AG20443 (cell line): ENCODE results near the gene TSN.
"Not testable (repeated sequence)": the region's sequence is repeated elsewhere in the genome, so short reads cannot be mapped to it uniquely, and the experiment has no call there.

Source experiments
- DNase-seq: peaks from one replicate; pipeline ENCODE4 v3.0.0; 2012; ENCODE audit warnings: low spot score, mixed read lengths

TSN gene

DNA sequence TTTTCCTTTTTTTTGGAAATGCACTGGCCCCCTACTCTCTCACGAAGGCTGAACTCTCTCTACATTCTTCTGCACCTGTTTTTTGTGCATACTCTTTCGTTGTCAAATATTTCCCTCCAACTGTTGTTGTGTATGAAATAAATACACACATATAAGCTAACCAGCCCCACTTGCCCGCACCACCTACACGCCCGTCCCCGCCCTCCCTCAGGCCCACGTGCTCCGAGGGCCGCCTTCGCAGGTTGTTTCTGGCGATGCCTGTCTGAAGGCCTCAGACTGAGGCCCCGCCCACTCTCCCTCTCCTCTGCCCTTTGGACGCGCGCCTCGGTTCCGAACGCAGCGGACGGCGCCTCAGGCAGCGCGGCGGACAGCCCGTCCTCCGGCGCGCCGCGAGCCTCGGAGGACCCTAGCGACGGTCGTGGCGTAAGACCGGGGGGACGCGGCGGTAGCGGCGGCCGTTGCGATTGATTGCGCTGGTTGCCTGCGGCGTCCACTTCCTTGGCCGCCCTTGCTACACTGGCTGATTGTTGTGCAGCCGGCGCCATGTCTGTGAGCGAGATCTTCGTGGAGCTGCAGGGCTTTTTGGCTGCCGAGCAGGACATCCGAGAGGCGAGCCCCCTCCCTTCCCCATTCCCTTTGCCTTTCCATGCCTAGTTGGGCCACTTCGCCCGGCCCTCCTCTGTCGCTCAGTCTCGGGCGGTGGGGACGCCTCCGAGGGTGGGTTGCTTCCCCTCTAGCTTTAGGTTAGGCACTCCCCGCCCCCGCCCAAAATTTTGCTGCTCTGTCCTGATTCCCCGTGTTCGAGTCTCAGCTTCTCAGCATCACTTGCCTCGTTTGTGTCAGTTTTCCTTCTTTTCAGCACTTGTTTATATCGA lies at the start of gene TSN:
Gene TSN (plus strand): TSS at position 415 of the 875 bp plus-strand sequence. CDS start 129 bp downstream, at position 544.
- DNase-seq, result peak; percentile 98

DNA sequence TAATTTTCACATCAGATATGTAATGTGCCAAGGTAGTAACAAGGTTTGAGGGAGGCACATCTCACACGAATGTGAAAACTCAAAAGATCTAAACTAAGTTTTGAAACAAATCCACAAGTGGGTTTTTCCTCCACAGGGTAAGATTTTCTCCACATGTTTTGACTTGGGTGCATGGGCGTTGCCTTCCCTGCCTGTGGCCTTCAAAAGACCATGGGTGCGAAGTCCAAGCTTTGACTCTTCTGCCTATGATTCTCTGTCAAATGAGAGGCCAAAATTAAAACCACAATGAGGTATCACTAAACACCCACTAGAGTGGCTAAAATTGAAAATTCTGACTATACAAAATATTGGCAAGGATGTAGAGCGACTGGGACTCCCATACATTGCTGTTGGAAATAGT lies 49.5 kb upstream of the TSN start:
- DNase-seq, result no peak

DNA sequence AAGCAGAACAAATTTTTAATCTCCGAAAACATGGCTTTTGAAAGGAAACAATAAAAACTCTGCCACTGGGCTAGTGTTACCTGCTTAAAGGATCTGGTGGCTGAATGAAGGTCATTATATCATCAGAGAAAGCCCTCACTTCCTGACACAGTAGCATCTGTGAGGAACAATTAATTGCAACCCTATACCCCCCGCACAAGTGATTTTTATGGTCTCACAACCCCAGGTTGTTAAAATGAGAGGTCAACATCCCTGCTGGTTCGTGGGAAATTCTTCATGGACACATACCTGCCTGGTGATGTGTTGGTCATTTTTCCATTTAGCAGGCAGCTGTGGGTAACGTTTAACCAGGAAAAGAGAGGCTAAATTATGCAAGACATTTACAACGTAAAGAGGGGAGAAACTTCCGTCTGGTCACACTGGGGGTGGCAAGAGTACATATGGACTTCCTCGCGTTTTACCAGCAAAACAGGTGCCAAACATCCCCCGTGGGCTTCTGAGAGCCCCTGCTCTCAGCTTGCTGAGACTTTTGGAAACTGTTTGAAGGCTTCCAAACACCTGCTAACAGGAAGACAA lies 48.0 kb upstream of the TSN start:
- no peak for DNase-seq

DNA sequence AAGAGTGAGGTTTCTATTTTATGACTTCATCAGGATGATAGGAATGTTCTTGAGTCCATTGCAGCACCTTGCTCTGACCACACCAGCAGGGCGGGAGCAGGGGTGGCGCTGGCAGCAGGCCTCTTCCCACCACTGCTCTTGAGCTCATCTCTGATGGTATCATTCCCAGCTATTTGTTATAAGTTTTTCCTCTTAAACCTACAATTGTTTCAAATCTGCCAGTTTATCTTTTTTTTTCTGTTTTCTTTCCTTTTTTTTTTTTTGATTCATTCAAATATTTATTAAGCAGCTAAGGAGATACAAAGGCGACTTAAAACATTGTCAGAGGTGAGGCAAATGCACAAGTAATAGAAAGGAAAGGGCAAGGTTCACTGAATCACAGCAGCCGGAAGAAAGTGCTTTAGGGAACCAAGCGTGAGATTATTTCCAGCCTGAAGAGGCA lies 47.5 kb upstream of the TSN start:
- no peak for DNase-seq

DNA sequence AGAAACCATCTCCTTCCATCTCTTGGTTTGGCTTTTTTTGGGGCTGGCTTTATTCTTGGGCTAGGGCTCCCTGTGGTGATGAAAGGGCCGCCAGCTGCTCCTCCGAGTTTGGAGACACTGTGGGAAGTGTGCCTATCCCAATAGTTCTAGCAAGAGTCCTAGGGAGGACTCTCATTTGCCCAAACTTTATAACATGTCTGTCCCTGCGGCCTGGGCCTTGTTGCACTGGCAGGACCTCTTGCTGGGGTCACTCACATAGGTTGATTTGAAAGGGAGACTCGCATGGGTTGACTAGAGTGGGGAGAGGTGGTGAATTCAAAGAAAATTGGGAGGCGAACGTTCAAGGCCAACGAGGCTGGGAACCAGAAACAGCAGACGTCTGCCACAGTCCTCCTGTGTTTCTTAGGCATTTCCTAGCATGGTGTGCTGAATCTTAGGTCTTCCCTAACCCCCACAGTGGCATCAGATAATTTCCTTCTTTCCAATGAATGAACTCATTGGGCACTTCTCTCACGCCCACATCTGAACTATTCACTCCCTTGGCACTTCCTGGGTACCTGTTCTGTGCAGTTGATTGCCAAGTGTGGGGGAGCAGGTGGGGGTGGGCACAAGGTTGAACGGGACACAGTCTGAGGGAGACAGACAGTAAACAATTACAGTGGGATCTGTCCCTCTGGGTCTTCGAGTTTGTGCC lies 45.5 kb upstream of the TSN start:
- no peak for DNase-seq

DNA sequence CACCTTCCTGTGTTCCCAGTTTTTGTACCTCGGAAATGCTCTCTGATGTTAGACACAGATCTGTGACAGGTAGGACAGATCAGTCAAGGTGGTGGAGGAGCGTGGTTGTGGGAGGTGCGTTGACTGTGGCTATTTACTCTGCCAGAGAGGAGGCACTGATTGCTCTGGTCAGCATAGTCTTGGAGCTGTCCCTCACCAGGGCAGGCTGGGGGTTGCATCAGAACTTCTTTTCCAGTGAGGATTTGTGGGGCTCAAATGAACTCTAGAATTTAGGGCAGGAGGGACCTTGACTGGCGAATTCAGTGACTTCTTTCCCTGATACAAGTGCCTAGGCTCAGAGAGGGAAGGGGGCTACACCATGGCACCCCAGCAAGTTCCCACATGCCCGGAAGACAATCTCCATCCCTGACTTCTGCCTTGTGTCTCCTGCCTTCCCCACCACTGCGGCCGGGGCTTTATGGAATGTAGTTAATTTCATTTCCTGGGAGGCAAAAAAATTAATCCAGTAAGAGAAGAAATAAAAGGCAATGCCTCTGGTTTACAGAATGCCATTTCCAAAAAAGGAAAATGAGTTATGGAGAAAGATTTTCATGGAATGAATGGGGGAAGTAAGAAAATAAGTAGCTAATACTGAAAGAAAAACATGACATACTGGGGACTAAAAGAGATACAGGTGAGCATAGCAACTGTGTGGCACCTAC lies 44.8 kb upstream of the TSN start:
- no peak for DNase-seq

DNA sequence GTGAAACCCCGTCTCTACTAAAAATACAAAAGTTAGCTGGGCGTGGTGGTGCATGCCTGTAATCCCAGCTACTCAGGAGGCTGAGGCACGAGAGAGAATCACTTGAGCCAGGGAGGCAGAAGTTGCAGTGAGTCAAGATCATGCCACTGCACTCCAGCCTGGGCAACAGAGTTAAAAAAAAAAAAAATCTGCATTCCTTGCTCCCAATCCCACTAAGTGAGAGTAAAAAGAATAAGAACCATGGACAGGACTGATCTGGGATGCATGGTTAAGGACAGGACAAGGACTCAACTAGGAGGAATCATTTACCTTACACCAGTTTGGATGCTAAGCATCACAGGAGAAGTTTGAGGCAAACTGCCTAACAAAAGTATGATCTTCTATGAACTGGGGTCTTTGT lies 44.0 kb upstream of the TSN start:
- DNase-seq, result not testable (repeated sequence)

DNA sequence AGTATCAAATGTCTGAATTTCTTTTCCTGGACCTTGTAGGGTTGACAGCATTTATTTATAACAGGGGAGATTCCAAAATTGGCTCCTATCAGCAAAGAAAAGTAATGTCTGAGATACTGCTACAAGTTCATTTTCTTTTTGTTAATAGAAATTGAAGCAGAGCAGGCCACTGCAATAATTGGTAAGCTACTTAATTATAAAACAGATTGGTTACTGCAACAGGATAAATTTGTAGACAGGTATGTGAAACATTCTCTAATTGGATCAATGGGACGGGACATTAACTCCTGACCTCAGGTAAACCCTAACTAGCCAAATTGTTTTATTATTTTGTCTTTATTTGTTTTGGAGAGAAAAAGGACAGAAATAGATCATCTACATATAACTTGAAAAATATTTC lies 39.3 kb upstream of the TSN start:
- no peak for DNase-seq

DNA sequence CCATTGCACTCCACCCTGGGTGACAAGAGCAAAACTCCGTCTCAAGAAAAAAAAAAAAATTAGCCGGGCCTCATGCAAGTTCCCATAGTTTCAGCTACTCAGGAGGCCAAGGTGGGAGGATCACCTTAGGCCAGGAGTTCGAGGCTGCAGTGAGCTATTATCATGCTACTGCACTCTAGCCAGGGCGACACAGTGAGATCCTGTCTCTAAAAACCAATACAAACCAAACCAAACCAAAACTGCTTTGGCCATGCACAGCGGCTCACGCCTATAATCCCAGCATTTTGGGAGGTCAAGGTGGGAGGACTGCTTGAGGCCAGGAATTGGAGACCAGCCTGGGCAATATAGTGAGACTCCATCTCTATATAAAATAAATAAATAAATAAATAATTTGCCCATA lies 37.9 kb upstream of the TSN start:
- no peak for DNase-seq

DNA sequence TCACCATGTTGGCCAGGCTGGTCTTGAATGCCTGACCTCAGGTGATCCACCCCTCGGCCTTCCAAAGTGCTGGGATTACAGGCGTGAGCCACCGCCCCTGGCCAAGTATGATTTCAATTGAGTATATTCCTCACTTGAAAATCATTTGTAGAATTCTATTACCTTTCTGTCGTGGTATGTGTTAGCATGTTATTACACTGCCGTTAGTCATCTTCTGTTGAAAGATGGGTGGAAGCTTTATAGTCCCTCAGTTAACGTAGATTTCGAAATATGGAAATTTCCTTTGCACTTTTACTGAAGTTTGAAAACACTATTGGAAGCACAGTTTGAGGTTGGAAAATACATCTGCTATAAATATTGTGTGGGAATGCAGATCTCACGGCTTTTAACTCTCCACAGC lies 33.5 kb upstream of the TSN start:
- DNase-seq, result peak; percentile 68

DNA sequence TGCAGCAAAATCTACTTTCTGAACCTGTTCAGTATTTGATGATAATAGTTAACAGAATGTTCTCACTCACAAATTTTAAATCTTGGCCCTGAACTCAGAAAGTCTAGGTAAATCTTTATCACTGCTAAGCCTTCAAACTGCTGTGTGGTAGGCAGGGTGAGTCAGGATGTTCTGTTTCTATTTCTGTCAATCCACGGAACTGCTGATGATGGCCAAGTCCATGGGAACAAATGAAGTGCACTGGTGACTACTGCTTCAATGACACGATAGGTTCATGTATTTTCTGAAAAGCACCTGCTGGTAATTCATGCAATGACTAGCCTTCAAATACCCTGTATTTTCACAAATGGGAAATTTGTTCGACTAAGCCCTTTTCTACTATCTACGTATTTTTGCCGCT lies 33.0 kb upstream of the TSN start:
- peak; percentile 64 for DNase-seq

DNA sequence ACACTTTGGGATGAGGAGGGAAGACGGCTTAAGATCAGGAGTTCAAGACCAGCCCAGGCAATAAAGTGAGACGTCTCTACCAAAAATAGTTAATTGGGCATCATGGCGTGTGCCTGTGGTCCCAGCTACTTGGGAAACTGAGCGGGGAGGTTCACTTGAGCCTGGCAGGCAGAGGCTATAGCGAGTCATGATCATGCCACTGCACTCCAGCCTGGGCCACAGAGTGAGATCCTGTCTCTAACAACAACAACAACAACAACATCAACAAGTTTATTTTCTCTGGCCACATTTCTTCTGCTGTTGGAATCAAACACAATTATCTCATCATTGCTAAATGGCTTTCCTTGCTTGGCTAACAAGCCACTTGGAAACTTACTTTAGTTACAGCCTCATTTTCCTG lies 32.1 kb upstream of the TSN start:
- DNase-seq, result no peak

DNA sequence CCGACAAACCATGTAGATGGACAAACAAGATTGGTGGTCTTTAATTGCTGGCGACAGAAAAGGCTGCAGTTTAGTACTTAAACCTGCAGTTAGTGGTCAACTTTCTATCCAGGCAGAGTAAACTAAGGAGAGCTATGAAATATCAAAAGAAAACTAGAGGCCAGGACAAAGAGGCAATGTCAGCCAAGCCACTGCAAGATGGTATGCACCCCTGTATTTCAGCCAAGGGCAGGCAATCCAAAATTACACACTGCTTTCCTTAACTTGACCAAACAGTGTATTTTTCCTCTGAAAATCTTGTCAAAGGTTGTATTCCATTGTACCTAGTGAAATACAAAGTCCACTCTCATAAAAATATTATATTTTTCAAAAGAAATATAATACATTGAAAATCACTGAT lies 28.1 kb upstream of the TSN start:
- no peak for DNase-seq

DNA sequence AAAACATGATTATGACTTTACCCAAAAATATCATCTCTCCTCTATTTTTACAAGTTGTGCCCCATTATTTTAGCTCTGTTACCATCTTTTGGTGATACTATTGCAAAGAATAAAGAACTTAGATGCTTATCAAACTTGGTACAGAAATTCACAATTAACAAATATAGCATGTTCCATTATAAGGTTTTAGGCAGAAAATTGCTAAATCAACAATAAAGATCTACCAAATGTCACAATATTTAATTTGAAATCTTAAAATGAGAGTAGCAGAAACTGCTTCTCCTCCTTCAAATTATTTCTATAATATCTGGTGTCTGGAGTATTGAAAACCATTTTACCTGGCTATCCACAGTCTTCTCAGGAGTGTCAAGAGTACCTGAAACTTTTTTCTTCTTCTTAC lies 27.5 kb upstream of the TSN start:
- DNase-seq, result no peak

DNA sequence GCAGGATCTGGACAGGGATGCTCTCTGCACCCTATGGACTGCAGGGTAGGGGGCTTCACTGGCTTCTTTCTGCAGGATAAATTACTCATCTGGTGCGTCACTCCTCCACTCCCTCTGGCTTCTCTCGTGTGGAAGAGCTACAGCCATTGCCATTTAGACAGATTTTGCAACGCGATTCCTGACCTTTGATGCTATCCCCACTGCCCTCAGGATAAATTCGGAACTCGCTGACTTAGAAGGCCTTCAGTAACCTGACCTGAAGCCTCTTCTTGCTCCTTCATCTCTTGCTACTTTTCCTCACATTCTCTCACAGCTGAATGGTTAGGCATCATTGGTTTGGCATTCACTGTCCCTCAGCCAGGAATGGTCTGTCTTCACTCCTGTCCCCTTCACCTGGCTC lies 24.1 kb upstream of the TSN start:
- no peak for DNase-seq

DNA sequence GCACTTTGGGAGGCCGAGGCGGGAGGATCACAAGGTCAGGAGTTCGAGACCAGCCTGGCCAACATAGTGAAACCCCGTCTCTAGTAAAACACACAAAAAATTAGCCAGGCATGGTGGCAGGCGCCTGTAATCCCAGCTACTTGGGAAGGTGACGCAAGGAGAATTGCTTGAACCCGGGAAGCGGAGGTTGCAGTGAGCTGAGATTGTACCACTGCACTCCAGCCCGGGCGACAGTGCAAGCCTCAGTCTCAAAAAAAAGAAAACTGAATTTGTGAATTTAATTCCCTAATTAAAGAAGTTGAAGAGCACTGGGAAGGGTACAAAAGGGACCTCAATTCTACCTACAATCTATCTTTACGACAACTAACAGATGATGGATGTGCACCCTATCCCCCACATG lies 20.9 kb upstream of the TSN start:
- DNase-seq, result not testable (repeated sequence)

DNA sequence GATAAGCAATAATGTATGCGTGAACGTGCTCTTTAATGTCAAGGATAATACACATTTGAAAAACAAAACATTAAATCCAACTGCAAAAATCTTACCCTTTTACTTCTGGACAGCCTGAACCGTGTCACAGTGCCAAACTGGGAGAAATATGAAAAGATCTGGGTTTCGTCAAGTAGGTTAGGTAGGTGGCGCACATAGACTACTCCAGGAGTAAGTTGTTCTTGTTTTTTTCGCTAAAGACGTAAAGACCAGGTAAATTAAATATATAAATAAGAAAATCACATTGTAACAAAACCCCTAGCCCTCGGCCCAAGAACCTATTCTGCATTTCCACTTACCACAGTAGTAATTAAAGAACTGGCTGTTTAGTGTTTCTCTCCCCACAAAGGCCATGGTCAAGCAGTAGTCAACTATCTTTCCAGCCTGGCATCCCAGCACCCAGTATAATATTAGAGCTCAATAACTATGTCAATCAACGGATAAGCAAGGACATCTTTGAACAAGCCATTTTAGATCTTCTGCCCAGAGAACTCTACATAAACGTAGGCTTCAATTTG lies 19.9 kb upstream of the TSN start:
- DNase-seq, result no peak

DNA sequence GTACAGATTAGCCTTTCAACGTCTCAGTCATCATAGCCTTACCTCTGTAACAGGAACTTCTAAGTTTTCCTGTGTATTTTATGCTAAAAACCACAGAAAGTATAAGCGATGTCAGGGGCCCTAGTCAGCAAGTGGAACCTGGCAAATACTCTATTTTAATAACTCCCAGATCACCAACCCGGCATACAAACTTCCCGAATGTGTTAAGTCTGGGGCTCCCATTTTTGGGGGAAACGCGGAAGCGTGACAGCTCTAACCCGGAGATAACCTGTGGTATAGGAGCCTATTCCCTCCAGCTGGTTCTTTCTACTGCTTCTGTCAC lies 19.4 kb upstream of the TSN start:
- no peak for DNase-seq

DNA sequence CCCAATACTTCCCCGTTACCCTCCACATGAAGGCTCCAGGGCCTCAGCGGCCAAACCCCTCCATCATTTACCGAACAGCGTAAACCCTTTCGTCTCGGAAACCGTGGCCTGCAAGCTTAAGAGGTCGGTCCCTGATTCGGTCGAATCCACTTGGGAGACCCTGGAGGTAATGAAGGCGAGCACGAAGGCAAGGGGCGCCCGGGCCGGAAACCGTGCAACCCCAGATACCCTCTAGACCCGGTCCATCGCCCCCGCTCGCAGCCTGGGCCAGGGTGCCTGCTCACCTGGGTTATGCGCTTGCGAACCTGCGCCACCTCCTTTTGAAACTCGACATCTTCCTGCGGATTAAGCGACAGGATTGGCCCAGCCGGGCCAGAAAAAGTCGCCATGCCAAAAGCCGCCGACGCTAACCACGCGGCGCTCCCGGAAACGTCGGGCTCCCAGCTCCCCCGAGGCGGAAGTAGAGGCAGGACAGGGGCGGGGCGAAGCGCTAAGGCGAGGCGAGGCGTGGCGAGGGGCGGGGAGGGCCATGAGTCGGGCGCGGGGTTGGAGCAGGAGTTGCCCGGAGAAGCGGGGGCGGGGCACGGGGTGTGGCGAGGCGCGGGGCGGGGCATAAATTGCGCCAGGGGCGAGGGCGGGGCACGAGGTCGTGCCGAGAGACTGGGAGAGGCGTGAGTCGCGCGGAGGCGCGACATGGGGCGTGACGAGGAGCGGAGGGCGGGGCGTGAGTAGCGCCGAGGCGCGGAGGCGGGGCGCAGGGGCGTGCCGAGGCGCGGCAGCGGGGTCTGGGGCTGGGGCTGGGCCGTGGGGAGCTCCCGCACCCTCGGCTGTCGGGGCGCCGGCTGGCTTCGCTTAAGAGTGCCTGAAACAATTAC lies 18.8 kb upstream of the TSN start, which contains the start of gene NIFK:
Gene NIFK (minus strand): TSS at position 414 of the 875 bp plus-strand sequence. CDS start 25 bp downstream, at position 389.
- DNase-seq, result peak; percentile 99

DNA sequence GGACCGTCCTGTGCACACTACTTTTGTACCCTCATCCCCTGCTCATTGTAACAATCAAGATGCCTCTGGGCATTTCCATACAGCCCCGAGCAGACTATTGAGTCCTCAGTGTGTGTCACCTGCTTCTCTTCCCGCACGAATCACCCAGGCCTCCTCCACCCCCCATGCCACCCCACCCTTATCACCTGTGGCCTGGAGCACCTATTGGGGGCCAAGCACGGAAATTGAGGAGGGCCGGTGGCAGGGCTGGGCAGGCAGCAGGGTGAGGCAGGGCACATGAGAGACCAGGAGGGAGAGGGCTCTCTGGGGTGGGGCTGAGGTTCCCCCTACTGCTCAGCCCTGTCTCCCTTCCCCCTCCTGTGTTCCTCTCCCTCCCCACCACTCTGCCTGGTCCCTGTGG lies 14.5 kb upstream of the TSN start:
- DNase-seq, result no peak

DNA sequence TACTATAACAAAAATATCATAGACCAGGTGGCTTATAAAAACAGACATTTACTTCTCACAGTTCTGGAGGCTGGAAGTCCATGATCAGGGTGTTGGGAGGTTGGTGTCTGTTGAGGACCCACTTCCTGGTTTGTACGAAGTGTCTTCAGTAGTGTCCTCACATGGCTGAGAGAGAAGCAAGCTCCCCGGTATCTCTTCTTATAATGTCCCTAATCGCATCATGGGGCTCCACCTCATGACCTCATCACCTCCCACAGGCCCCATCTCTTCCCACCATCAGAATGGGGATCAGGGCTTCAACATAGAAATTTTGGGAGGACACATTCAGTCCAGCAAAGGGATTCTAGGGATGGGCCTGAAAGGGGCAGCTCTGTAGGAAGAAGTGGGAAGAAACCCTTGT lies 14.0 kb upstream of the TSN start:
- no peak for DNase-seq
